Stomach (tissue), 4 donors: Measurements from ENCODE around the gene TNFSF13B.

Experiments
- EP300 ChIP-seq: sonication (generic); formaldehyde crosslinking; IDR thresholded peaks from one replicate; pipeline ENCODE4 v1.6.1; 2017; ENCODE audit warnings: antibody characterized with exemption
- POLR2A ChIP-seq, 4 donors: fragments of 450-650 bp; IDR thresholded peaks; one replicate each; pipeline ENCODE4 v1.6.1; 2016; ENCODE audit warnings: antibody characterized with exemption in 4 of 4, control low read depth in 2 of 4, mild to moderate bottlenecking in 1 of 4, moderate library complexity in 1 of 4
- TF ChIP-seq, protein P1 (sequence below), 7 experiments: fragments of 450-650 bp in 4 of 7; fragments of 200-600 bp in 3 of 7; sonication (generic) in 3 of 7; IDR thresholded peaks; one replicate each; pipeline ENCODE4 v1.5.1; 2016 to 2019; ENCODE audit warnings: antibody characterized with exemption in 7 of 7, control low read depth in 2 of 7, mild to moderate bottlenecking in 1 of 7

DNA sequence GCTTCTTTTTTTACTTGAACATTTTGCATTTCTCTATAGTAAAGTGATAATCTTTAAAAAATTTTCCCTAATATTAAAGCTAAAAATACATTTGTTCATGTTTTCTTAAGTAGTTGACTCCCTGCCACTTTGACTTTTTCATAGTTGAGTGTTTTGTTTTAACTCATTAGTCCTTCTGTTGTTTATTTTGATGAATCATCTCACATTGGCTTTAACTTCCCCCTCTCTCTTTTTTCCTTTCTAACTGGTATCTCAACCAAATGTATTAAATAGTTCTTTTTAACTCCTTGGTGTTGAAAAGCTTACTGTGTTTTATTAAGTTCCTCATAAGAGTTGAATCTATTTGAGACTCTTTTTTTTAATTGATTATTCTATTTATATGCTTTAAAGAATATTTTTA lies 2.8 kb downstream of the TNFSF13B start:
- TF ChIP-seq, protein P1, sequence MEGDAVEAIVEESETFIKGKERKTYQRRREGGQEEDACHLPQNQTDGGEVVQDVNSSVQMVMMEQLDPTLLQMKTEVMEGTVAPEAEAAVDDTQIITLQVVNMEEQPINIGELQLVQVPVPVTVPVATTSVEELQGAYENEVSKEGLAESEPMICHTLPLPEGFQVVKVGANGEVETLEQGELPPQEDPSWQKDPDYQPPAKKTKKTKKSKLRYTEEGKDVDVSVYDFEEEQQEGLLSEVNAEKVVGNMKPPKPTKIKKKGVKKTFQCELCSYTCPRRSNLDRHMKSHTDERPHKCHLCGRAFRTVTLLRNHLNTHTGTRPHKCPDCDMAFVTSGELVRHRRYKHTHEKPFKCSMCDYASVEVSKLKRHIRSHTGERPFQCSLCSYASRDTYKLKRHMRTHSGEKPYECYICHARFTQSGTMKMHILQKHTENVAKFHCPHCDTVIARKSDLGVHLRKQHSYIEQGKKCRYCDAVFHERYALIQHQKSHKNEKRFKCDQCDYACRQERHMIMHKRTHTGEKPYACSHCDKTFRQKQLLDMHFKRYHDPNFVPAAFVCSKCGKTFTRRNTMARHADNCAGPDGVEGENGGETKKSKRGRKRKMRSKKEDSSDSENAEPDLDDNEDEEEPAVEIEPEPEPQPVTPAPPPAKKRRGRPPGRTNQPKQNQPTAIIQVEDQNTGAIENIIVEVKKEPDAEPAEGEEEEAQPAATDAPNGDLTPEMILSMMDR (IDR thresholded peaks at IDR 0.05), result no peak
- no peak for TF ChIP-seq POLR2A (IDR thresholded peaks at IDR 0.05)
- TF ChIP-seq EP300, result no peak
